NCI-H1417 (cell line): ENCODE data around the gene HOXB1.

Experiments
- DNase-seq, 3 experiments: peaks; one replicate each; lab custom pipeline; 2025; lab: John Stamatoyannopoulos, UW

The HOXB1 gene

DNA sequence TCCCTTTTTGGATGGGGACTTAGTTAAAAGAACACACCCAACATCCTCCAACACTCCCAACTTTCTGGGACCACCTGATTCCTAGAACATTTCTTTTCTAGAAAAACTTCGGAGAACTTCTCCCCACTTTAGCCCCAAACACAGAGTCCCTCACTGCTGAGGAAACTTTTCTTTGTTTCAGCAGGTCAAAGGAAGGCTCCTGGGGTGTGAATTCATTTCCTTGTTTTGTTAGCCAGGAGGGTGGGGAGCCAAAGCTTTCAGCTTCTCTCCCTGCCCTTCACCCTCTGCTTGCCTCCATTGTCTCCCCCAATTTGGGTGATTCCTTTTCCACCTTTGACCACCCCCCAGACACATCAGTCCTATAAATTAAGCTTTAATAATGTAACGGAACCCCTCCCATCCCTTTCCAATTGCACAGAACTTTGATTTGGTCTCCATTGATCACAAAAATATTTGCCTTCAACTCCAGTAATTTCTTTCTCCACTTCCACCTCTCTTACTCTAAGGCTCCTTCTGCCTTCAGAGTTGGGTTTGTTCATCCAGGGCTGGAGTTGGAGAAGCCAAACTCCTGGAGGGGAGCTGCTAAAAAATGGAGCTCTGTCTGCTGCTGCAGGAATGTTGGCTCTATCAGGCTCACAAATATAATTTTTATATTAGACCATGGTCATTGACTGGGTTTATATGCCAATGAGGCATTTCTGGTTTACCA lies 37.0 kb upstream of the HOXB1 start:
- DNase-seq: peak in 1 of 3 experiments; percentile 46

DNA sequence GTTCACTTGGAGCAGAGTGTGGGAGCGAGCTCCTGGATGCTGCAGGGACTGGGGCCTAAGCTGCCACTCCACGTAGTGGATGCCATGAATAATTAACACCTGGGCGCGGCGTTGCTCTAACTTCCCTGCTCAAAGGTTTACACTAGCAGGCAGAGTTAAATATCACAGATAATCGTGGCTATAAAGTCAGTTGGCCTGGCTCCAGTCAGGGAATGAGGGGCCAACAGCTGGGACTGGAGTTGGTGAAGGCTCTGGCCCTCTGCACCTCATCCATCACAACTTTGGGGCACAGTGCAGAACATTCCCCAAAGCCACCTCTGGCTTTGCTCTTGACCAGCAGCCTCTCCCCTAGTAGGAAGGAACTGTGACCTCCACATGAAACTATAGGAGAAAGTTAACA lies 36.4 kb upstream of the HOXB1 start:
- peak in 1 of 3 experiments; percentile 17 for DNase-seq

DNA sequence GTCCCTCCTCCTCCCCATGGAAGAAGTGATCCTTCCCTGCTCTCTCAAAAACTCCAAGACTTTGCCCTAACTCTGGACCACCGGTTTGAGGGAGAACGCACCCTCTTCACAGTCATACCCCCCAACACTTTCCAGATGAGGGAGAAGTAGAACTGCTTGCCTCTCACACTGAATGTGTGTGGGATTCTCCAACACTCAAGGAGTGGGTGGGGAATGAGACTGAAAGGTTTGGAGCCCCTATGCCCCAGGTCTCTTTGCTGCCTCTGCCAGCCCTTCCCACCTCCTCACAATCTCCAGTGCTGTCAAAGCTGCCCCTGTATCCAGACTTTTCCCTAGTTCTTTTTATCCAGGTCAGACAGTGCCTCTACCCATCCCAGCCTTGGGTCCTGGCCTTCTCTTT lies 35.9 kb upstream of the HOXB1 start:
- no peak for DNase-seq

DNA sequence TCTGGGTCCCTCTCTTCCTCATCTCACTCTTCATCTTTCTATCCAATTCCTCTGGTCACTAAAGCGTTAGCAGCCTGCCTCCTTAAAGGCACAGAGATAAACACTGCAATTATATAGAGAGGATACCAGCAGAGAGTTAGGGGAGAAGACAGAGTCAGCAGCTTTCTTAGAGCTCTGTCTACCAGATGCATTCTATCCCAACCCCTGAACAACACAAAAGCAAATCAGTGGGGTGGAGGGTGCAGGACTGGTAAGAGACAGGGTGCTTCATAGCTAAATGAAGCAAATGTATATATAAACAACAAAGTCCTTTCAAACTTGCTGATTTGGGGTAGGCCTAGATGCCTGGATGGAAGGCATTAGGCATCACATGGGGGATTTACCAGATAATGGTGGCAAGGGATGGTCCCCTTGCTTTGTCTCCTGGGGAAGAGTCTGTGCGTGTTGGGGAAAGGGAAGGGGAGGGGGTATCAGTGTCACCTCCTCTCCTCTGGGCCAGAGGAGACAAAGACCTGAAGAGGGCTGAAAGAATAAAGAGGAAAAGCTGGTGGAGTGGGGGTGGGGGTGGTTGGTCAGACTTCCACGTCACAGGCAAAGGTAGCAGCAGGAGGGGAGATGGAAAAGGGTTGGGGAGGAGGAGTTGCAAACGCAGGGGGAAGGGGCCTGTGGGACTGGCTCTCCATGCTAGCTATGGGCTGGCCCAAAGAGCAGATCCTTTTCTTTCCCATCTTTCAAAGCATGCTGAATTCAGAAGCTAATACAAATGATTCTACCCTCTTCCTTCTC lies 35.3 kb upstream of the HOXB1 start:
- peak in 1 of 3 experiments; percentile 27 for DNase-seq

DNA sequence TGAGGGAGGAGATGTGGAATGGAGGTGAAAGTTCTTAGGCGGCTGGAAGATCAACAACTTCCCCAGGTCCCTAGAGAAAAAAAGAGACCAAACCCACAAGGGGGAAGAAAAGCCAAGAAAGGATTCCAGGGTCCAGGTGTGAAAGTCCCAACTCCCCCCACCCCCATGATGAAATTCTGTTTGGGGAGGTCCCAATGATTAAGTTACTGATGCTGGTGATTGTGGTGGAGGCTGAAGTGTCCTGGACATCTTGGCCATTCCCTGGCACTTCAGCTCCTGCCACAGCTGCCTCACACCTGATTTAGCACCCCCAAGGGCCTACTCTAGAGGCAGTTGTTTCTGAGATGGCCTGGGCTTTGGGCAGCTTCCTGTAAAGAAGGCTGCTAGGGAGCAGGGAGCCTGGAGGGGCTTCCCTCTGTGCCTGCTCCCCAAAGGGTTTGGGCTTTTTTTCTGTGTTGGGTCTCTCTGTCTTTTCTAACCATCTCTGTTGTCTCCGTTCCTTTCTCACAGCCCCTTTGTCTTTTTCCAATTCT lies 34.3 kb upstream of the HOXB1 start:
- peak in 2 of 3 experiments; percentile 46 to 81 for DNase-seq

DNA sequence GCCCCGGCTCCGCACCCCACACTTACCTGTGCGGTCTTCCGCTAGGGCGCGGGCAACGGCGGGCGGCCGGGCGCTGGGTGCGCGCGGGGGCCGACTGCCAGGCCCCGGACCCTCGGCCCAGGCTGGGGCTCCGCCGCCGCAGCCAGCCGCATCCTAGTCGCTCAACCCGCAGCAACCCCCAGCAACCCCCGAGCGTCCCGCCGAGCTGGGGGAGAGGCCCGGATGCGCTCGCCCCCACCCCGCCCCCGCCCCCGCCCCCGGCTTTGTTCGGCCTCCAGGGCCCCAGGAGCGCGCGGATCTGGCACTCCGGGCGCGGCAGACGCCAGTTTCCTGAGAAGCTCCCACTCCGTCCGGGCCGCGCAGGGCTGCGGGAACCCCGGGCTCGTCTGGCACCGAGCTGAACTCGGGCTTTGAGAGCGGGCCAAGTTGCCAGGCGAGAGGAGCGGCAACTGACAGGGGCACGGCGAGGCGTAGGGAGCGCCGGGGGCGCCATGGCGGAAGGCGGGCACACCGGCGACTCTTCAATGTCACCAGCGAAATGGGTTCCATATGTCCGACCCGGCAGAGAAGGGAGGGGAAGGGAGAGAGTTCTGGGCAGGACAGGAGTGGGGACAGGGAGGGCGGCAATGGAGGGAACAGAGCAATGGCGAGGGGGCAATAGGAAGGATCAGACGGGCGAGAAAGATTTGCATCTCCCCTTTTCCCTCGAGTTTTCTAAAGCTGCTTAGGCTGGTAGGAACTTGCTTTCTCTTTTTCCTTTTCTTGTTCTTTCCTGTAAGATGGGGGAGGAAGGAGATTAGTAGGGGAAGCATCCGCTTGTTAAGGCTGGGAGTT lies 33.6 kb upstream of the HOXB1 start:
- DNase-seq: peak in 2 of 3 experiments; percentile 65 to 76

DNA sequence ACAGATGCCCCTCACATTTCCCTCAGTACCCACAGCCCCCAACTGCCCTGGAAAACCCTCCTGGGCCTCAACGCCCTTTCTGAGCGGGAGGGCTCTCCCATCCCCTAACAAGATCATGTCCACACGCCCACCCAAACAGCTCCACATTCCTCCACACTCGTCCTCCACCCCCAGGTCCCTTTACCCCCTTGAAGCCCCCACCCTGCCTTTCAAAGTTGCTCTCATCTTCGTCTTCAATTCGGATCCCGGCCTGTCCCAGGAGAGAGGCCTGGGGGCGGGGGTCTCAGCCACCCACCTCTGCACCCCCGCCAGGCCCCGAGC lies 33.0 kb upstream of the HOXB1 start:
- DNase-seq: no peak

DNA sequence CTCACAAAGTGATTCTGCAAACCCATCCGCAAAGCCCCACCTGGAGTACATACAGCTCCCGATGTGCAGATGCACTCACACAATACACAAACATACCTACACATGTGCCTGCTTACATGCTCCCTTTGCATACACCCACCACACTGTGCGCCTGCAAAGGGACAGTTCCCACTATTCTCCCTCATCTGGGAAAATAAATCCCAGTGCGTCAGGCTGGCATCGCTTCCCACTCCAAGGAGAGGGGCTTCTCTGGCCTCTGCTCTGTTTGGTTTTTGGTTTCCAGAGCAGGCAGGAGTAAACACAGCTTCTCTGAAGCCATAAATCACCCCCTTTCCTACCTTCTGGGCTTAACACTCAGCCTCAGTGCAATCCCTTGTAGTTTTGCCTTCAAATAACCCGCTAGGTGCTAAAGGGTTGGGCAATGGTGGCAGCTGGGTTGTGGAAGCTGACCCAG lies 32.6 kb upstream of the HOXB1 start:
- DNase-seq: peak in 2 of 3 experiments; percentile 26 to 64

DNA sequence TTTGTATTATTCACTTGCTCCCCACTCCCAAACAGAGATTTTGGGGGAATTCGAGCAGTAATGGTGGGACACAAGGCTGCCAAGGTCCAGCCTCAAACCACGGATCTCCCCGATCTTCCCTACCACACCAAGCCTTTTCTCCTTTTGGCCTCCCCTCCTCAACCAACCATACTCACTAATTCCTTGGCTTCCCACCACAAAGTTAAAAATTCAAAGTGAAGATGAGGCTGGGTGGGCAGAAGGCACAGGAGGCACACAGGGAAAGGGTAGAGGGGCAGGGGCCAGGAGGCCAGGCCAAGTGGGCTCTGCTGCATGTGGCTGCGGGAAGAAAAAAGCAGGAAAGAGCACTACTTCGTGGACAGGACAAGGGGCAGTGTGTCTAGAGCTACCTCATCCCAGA lies 32.1 kb upstream of the HOXB1 start:
- no peak for DNase-seq

DNA sequence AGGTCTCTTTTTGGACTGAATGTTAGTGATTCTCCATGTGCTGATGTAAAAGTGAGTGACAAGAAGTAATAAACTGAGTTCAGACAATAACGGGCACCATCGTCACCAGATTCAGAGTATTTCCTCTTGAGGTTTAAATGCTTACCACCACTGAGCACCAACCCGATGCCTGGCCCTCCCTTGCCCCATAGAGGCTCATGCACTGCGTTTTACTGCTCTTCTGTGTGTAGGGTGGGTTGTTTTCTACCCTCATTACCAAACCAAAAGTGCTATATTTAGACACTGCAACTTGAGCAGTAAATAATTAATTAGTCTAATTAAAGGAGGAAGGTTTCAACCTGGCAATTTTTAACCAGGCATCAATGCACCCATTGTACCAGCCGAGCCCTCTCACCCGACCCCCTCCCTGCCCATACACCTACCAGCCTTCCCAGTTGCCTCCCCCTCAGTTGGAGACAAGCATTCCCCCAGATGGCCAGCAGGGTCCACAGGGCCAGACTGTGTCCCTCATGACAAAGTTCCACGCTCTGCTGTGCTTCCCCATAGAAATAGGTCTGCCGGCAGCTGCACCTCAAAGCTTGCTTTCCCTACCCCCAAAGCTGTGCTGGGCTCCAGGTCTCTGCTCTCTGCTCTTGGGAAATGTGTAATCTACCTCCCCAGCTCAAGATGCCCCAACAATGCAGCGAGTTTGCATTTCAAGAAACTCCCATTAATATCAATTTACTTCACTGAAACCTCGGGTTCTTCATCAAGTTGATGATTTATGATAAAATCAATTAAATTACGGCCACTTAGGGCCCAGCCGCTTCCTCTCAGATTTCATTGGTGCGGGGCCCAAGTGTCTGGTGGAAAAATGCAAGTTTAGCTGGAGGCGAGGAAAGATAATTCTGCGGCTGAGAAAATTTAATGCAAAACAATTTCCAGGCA lies 31.3 kb upstream of the HOXB1 start:
- DNase-seq: peak in 1 of 3 experiments; percentile 40

DNA sequence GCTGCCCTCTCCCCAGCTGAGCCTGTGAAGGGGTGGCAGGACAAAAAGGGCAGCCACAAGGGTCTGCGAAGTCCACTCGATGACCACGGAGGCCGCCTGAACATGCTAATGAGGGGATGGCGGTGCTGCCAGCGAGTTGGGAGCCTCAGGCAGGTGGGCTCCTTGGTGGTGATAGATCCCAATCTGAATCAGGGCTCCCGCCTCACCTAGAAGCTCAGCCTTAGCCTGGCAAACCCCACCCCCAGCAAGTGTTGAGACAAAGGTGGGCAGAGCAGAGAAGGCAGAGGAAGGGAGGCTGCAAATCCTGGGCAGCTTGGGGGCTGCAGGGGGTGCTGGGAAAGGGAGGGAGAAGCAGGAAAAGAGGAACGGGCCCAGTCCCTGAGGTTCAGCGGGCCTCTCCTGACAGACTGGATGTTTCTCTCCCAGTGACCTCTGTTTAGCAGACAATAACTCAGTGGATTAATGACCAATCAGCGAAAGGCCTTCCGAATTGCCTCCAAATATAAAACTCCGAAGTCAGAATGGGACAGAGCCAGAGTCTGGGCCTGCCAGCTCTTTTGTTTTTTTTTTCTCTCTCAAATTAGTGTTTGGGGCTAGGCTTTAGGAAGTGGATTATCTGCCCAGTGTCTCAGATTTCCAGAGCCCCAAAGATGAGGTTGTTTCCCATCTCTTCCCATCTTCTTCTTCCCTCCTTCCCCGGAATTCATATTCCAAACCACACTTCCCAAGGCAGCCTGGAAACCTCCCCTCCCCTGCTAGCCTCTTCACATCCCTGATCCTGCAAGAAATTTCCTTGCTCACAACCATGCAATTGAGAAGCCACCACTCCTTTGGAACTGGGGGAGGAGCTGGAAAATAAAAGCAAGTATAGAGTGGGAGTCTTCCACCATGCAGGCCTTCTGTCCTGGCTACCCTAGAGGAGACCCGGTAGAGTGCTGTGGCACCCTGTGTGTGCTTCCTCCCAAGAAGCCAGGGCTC lies 29.3 kb upstream of the HOXB1 start:
- DNase-seq: no peak

DNA sequence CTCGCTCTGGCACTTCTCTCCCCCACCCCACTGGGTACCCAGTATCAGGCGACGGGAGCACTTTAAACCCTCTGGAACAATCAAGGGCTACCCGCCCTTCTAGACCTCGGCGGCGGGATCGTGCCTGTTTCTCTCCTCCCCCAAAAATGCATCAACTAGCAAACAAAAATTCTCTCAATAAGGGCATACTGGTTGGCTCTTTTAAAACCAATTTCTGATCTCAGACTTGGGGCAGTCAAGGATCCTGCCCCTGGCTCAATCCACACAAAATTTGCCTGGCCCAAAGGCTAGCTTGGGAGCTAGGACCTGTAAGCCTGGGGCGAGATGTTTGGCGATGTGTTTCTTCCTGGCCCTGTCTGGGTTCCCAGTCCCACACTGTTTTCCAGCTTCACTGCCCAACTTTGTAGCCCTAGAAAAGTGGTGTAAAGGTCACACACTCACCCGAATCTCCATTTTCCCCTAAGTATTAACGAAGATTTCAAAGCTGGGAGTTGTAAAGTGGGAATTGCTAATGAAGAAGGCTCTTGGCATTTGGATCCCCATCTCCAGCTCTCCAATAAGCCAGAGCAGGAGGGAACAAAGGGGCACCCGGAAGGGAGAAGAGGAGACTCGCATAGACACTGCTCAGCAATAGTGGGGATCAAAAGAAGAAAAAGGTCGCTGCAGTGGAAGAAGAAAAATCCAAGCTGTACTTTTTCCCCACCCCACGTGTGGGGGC lies 28.5 kb upstream of the HOXB1 start:
- DNase-seq: no peak

DNA sequence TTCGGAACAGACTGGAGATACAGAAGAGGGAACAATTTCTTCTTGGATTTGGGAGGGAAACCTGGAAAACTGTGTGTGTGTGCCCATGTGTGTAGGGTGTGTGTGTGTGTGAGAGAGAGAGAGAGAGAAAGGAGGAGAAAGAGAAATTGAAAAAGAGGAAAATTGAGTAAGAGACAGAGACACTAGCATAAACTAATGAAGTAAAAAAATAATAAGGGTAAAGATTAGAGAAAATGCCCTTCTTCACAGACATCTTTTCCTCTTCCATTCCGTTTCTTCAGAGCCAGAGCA lies 28.0 kb upstream of the HOXB1 start:
- no peak for DNase-seq

DNA sequence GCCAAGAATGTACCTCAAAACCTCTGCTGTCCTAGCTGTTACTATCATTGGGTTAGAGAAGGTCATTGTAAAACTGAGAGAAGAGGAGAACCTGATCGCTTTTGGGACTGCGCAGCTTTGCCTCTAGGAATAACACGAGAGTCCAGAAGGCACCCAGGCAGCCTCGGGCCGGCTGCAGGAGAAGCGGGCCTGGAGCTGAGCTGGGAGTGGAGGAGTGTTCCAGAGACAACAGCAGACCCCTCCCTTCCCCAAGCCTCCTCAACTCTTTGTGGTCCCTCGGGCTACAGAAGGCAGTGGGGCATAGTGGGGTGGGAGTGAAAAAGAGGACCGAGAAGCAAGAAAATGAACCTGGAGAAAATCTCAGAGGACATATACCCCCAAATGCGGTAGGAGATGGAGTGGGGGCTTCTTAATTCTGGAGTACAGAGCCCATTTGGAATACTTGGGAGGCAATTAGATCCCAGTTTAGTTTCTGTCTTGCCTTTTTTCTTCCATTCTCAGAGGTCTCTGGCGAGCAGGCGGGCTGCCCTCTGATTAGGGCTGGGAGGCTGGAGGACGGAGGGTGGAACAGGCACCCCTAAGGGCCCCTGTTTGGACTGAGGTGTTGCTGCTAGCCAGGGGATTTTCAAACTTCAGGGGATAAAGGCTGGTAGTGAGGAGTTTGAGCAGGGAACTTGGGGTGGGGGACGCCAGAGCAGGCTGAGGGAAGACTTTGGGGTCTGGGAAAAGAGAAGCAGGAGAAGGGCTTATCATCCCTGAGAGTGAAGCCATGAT lies 27.4 kb upstream of the HOXB1 start:
- no peak for DNase-seq

DNA sequence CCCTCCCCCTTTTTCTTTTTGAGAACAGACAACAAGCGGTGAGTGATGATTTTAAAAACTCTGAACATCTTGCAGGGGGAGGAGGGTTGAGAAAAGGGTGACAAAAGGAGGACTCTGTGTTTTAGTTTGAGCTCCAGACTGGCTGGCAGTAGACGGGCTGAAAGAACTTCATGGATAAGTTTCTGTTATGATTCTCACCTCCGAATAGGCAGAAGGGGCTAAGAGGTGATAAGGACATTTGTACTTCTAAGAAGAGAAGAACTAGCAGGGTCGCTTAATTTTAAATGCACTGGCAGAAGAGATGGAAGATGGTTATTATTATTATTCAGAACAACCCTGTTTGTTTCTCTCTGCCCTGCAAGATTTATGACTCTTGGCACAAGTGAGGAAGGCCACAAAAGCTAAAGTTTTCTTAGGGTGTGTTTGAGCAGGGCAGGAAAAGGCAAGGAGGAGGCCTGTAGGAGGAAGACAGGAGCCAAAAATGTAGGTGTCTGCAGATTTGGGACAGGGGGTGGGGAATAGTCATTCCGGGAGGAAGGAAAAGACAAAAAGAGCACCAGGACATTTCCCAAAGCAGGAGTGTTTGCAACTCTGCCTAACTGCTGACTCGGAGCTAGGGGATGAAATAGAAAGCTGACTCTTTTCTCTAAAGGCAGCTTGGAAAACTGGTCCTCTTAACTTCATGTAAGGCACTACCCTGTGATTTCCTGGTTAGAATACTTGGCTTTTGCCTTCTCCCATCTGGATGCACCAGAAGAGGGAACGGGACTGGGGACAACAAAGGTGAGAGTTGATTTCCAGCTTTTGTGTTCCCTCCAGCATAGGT lies 26.0 kb upstream of the HOXB1 start:
- DNase-seq: no peak

DNA sequence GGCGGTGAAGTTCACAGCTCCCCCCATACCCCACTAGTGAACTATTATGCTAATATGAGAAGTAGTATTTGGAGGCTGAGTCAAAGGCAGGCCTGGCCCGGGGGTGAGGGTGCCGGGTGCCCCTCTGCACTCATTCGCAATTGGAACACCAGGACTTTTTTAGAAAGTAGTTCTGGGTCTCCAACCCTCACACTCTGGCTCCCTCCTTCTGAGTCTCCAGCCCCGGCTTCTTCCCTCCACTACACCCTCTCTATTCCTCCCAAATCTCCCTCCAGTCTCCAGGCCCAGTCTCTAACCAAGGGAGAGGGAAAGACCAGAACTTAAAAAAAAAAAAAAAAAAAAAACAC lies 25.4 kb upstream of the HOXB1 start:
- DNase-seq: no peak

DNA sequence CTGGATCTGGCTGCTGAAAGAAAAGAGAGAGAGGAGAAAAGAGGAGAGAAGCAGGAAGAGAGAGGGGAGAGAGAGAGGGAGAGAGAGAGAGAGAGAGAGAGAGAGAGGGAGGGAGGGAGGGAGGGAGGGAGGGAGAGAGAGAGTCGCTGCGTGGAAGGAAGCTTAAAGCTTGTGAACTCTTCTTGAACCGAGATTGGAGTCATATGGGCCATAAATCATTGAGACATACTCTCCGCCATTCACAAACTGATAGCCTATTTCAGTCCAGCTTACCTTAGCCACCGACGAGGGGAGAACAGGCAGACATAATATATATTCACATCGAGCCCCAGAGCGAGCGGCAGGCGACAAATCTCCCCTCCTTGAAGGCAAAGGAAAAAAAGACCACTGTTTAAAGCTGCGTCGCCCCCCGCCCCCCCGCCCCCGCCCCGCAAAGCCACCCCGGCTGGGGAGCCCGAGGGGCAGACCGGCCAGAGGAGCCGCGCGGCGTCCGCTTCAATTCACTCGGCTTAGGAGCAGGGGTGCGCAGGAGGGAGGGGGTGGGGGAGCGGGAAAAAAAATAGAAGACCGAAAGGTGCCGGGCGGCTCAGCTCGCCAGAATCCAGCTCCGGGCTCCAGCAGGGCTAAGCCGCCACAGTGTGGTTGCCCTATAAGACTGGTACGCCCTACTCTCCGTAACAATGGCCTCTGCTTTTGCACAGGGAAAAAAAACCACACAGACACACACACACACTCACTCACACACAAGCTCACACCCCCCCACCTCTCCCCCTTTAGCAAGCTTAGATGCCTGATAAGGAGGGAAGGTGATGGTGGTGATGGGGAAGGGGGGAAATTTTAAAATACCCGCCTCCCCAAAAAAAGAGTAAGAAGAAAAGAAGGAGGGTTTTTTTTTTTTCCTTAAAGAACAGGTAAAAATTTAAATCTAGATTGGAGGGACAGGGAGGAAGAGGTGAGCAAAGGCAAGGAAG lies 24.7 kb upstream of the HOXB1 start:
- DNase-seq: peak; percentile 74 to 92 (median 83)
